ENCODE results near the gene DUSP11.
"Not testable (repeated sequence)": the region's sequence is repeated elsewhere in the genome, so short reads cannot be mapped to it uniquely, and the experiment has no call there.

DUSP11 gene

GRCh38 chr2:73818296-73818695, 38.4 kb upstream of the DUSP11 start:
- H3K27me3 ChIP-seq (ENCODE audit: insufficient read depth, low read length) = peaks cover 24% of the 10 kb centered on the region

GRCh38 chr2:73812635-73813034, 32.7 kb upstream of the DUSP11 start:
- Histone ChIP-seq H3K4me3 (ENCODE audit: low read length) (no peak overlapping the region), H3K9me3 (ENCODE audit: low read length) (no peaks in the 10 kb centered on the region), H3K27me3 (ENCODE audit: insufficient read depth, low read length) (peaks cover 21% of the 10 kb centered on the region), H3K4me1 (ENCODE audit: insufficient read depth, low read length) (no peaks in the 10 kb centered on the region), H2AFZ (ENCODE audit: low read depth, low read length) (no peak overlapping the region), H3K36me3 (ENCODE audit: insufficient read depth, low read length) (no peaks in the 10 kb centered on the region)

More at GRCh38 chr2:73818296-73818695, 38.4 kb upstream of the DUSP11 start:
- no peaks in the 10 kb centered on the region for H3K4me1 ChIP-seq (ENCODE audit: insufficient read depth, low read length)
- no peak overlapping the region for H2AFZ ChIP-seq (ENCODE audit: low read depth, low read length)
- H3K36me3 ChIP-seq (ENCODE audit: insufficient read depth, low read length) = no peaks in the 10 kb centered on the region
- H3K9me3 ChIP-seq (ENCODE audit: low read length) = no peaks in the 10 kb centered on the region
- H3K4me3 ChIP-seq (ENCODE audit: low read length) = no peak overlapping the region

GRCh38 chr2:73811878-73812277, 32.0 kb upstream of the DUSP11 start:
- no peaks in the 10 kb centered on the region for H3K9me3 ChIP-seq (ENCODE audit: low read length)
- no peak overlapping the region for H3K4me3 ChIP-seq (ENCODE audit: low read length)
- H3K36me3 ChIP-seq (ENCODE audit: insufficient read depth, low read length) = no peaks in the 10 kb centered on the region
- peaks cover 21% of the 10 kb centered on the region for H3K27me3 ChIP-seq (ENCODE audit: insufficient read depth, low read length)
- H3K4me1 ChIP-seq (ENCODE audit: insufficient read depth, low read length) = no peaks in the 10 kb centered on the region
- H2AFZ ChIP-seq (ENCODE audit: low read depth, low read length) = no peak overlapping the region

- H3K4me1 ChIP-seq (ENCODE audit: insufficient read depth, low read length); H3K9me3 ChIP-seq (ENCODE audit: low read length); H3K36me3 ChIP-seq (ENCODE audit: insufficient read depth, low read length); H3K4me3 ChIP-seq (ENCODE audit: low read length); H2AFZ ChIP-seq (ENCODE audit: low read depth, low read length); H3K27me3 ChIP-seq (ENCODE audit: insufficient read depth, low read length): not testable (repeated sequence)
These were observed 4.0 kb upstream of the DUSP11 start, which contains the start of gene C2orf78 for GRCh38 chr2:73783883-73784282. Gene C2orf78 (plus strand): TSS chr2:73784183. CDS start chr2:73784310, 127 bp downstream.

- H3K36me3 ChIP-seq (ENCODE audit: insufficient read depth, low read length); H3K4me3 ChIP-seq (ENCODE audit: low read length): not testable (repeated sequence)
These were observed 3.5 kb upstream of the DUSP11 start for GRCh38 chr2:73783402-73783801.

GRCh38 chr2:73780237-73780582, 307 bp upstream of the DUSP11 start:
- peaks cover 4% of the 10 kb centered on the region for H3K4me1 ChIP-seq (ENCODE audit: insufficient read depth, low read length)
- no peaks in the 10 kb centered on the region for H3K27me3 ChIP-seq (ENCODE audit: insufficient read depth, low read length)
- peaks cover 15% of the 10 kb centered on the region for H3K36me3 ChIP-seq (ENCODE audit: insufficient read depth, low read length)
- peak overlapping the region; percentile 80 for H3K4me3 ChIP-seq (ENCODE audit: low read length)
- H3K9me3 ChIP-seq (ENCODE audit: low read length) = no peaks in the 10 kb centered on the region
- peak overlapping the region; percentile 67 for H2AFZ ChIP-seq (ENCODE audit: low read depth, low read length)

More at GRCh38 chr2:73783402-73783801, 3.5 kb upstream of the DUSP11 start:
- H2AFZ ChIP-seq (ENCODE audit: low read depth, low read length); H3K27me3 ChIP-seq (ENCODE audit: insufficient read depth, low read length); H3K9me3 ChIP-seq (ENCODE audit: low read length); H3K4me1 ChIP-seq (ENCODE audit: insufficient read depth, low read length): not testable (repeated sequence)

- H3K27me3 ChIP-seq (ENCODE audit: insufficient read depth, low read length); H3K9me3 ChIP-seq (ENCODE audit: low read length); H3K4me1 ChIP-seq (ENCODE audit: insufficient read depth, low read length): not testable (repeated sequence)
- H2AFZ ChIP-seq (ENCODE audit: low read depth, low read length) = peak overlapping the region; percentile 67
- H3K36me3 ChIP-seq (ENCODE audit: insufficient read depth, low read length) = peaks cover 28% of the 10 kb centered on the region
- H3K4me3 ChIP-seq (ENCODE audit: low read length) = peak overlapping the region; percentile 80
These were observed 936 bp downstream of the DUSP11 start for GRCh38 chr2:73778867-73779466.

- Histone ChIP-seq H3K9me3 (ENCODE audit: low read length) (no peaks in the 10 kb centered on the region), H3K4me3 (ENCODE audit: low read length) (no peak overlapping the region), H3K4me1 (ENCODE audit: insufficient read depth, low read length) (peaks cover 4% of the 10 kb centered on the region), H3K27me3 (ENCODE audit: insufficient read depth, low read length) (no peaks in the 10 kb centered on the region), H3K36me3 (ENCODE audit: insufficient read depth, low read length) (peaks cover 47% of the 10 kb centered on the region), H2AFZ (ENCODE audit: low read depth, low read length) (no peak overlapping the region)
These were observed 2.9 kb downstream of the DUSP11 start for GRCh38 chr2:73776869-73777519.

- H3K9me3 ChIP-seq (ENCODE audit: low read length) = no peaks in the 10 kb centered on the region
- no peak overlapping the region for H2AFZ ChIP-seq (ENCODE audit: low read depth, low read length)
- no peaks in the 10 kb centered on the region for H3K27me3 ChIP-seq (ENCODE audit: insufficient read depth, low read length)
- H3K4me1 ChIP-seq (ENCODE audit: insufficient read depth, low read length) = peaks cover 4% of the 10 kb centered on the region
- peaks cover 48% of the 10 kb centered on the region for H3K36me3 ChIP-seq (ENCODE audit: insufficient read depth, low read length)
- no peak overlapping the region for H3K4me3 ChIP-seq (ENCODE audit: low read length)
These were observed 3.5 kb downstream of the DUSP11 start for GRCh38 chr2:73776381-73776780.

- no peaks in the 10 kb centered on the region for H3K27me3 ChIP-seq (ENCODE audit: insufficient read depth, low read length)
- H3K36me3 ChIP-seq (ENCODE audit: insufficient read depth, low read length) = peaks cover 69% of the 10 kb centered on the region
- no peaks in the 10 kb centered on the region for H3K4me1 ChIP-seq (ENCODE audit: insufficient read depth, low read length)
- H3K9me3 ChIP-seq (ENCODE audit: low read length) = no peaks in the 10 kb centered on the region
- no peak overlapping the region for H3K4me3 ChIP-seq (ENCODE audit: low read length)
- H2AFZ ChIP-seq (ENCODE audit: low read depth, low read length) = no peak overlapping the region
These were observed 7.1 kb downstream of the DUSP11 start for GRCh38 chr2:73772819-73773218.

- H2AFZ ChIP-seq (ENCODE audit: low read depth, low read length) = no peak overlapping the region
- no peaks in the 10 kb centered on the region for H3K27me3 ChIP-seq (ENCODE audit: insufficient read depth, low read length)
- no peaks in the 10 kb centered on the region for H3K4me1 ChIP-seq (ENCODE audit: insufficient read depth, low read length)
- H3K36me3 ChIP-seq (ENCODE audit: insufficient read depth, low read length) = peaks cover 72% of the 10 kb centered on the region
- no peaks in the 10 kb centered on the region for H3K9me3 ChIP-seq (ENCODE audit: low read length)
- no peak overlapping the region for H3K4me3 ChIP-seq (ENCODE audit: low read length)
These were observed 9.2 kb downstream of the DUSP11 start for GRCh38 chr2:73770725-73771124.

- Histone ChIP-seq H3K9me3 (ENCODE audit: low read length) (no peaks in the 10 kb centered on the region), H3K4me1 (ENCODE audit: insufficient read depth, low read length) (no peaks in the 10 kb centered on the region), H3K27me3 (ENCODE audit: insufficient read depth, low read length) (no peaks in the 10 kb centered on the region), H2AFZ (ENCODE audit: low read depth, low read length) (no peak overlapping the region), H3K36me3 (ENCODE audit: insufficient read depth, low read length) (peaks cover 63% of the 10 kb centered on the region), H3K4me3 (ENCODE audit: low read length) (no peak overlapping the region)
These were observed 12.9 kb downstream of the DUSP11 start for GRCh38 chr2:73766994-73767393.

- Histone ChIP-seq H3K36me3 (ENCODE audit: insufficient read depth, low read length) (peaks cover 63% of the 10 kb centered on the region), H3K4me3 (ENCODE audit: low read length) (no peak overlapping the region), H3K27me3 (ENCODE audit: insufficient read depth, low read length) (no peaks in the 10 kb centered on the region), H3K4me1 (ENCODE audit: insufficient read depth, low read length) (no peaks in the 10 kb centered on the region), H2AFZ (ENCODE audit: low read depth, low read length) (no peak overlapping the region), H3K9me3 (ENCODE audit: low read length) (no peaks in the 10 kb centered on the region)
These were observed 13.6 kb downstream of the DUSP11 start for GRCh38 chr2:73766349-73766748.

- H3K4me3 ChIP-seq (ENCODE audit: low read length) = no peak overlapping the region
- H2AFZ ChIP-seq (ENCODE audit: low read depth, low read length) = no peak overlapping the region
- H3K4me1 ChIP-seq (ENCODE audit: insufficient read depth, low read length) = no peaks in the 10 kb centered on the region
- peaks cover 74% of the 10 kb centered on the region for H3K36me3 ChIP-seq (ENCODE audit: insufficient read depth, low read length)
- H3K9me3 ChIP-seq (ENCODE audit: low read length) = no peaks in the 10 kb centered on the region
- H3K27me3 ChIP-seq (ENCODE audit: insufficient read depth, low read length) = no peaks in the 10 kb centered on the region
These were observed 15.0 kb downstream of the DUSP11 start for GRCh38 chr2:73764945-73765344.
